Uterus (tissue), 4 donors: ENCODE data around the gene OS9. TPM values are rescaled to one million over a fixed set of nuclear protein-coding genes. Genes with fewer than 3 reads are reported as not detected.
"Not testable (repeated sequence)": the region's sequence is repeated elsewhere in the genome, so short reads cannot be mapped to it uniquely, and the experiment has no call there.

ENCODE experiments used
- DNase-seq, 2 donors: peaks; one replicate each; pipeline ENCODE4 v3.0.0-alpha.2; 2019 to 2020
- H3K27ac ChIP-seq, 2 donors: fragments of 200-600 bp; sonication (generic); 1 replicate in 1 of 2; 2 replicates in 1 of 2; pipeline ENCODE4 v1.5.1; 2016 to 2018
- H3K27me3 ChIP-seq, 2 donors: fragments of 200-600 bp; sonication (generic); one replicate each; pipeline ENCODE4 v1.5.1; 2018 to 2019; ENCODE audit warnings: control low read depth in 1 of 2
- H3K36me3 ChIP-seq, 2 donors: fragments of 200-600 bp; sonication (generic); one replicate each; pipeline ENCODE4 v1.5.1; 2019; ENCODE audit warnings: control low read depth in 1 of 2
- H3K4me1 ChIP-seq, 2 donors: fragments of 200-600 bp; sonication (generic); one replicate each; pipeline ENCODE4 v1.5.1; 2018 to 2019; ENCODE audit warnings: control low read depth in 1 of 2
- H3K4me3 ChIP-seq, 2 donors: fragments of 200-600 bp; sonication (generic); 1 replicate in 1 of 2; 2 replicates in 1 of 2; pipeline ENCODE4 v1.5.1; 2018 to 2019; ENCODE audit warnings: mild to moderate bottlenecking in 1 of 2
- H3K9me3 ChIP-seq, 2 donors: fragments of 200-600 bp; sonication (generic); one replicate each; pipeline ENCODE4 v1.5.1; 2019; ENCODE audit warnings: control low read depth in 1 of 2
- POLR2A ChIP-seq, 2 donors: fragments of 450-650 bp; IDR thresholded peaks; one replicate each; pipeline ENCODE4 v1.6.1; 2016; ENCODE audit warnings: antibody characterized with exemption in 2 of 2, mild to moderate bottlenecking in 1 of 2, moderate library complexity in 1 of 2
- intact Hi-C: fragments of 100-400 bp; cut with DNase I; formaldehyde crosslinking; loops from one replicate; pipeline ENCODE4 v1.15.1; 2023; ENCODE audit warnings: low total_unique reads
- total RNA-seq, 4 donors: library from RNA; depleted of rRNA in 3 of 4; stranded (reverse); fragments of >200 nt in 3 of 4; gene quantifications; one replicate each; pipeline versions ENCODE4 v1.1.0 to v1.2.4, GENCODE V29; 2014 to 2023
- TF ChIP-seq, protein P1 (sequence below), 4 experiments: fragments of 200-600 bp in 2 of 4; fragments of 450-650 bp in 2 of 4; sonication (generic) in 2 of 4; IDR thresholded peaks; one replicate each; pipeline ENCODE4 v1.5.1; 2016 to 2019; ENCODE audit warnings: antibody characterized with exemption in 4 of 4, mild to moderate bottlenecking in 2 of 4, moderate library complexity in 1 of 4
- donor health status: DM: yes; HTN: yes; CAD: no.

The OS9 gene
- total RNA-seq, 4 donors from 2014 or later = 189 to 339 (median 252) TPM

DNA sequence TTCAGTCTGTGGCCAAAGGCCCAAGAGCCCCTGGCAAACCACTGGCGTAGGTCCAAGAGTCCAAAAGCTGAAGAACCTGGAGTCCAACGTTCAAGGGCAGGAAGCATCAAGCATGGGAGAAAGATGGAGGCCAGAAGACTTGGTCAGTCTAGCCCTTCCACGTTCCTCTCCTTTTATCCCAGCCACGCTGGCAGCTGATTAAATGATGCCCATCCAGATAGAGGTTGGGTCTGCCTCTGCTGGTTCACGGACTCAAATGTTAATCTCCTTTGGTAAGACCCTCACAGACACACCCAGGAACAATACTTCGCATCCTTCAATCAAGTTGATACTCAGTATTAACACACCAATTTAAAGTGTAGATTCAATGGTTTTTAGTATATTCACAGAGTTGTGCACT lies 21.1 kb upstream of the OS9 start:
- DNase-seq = no peak
- H3K9me3 ChIP-seq = no peaks in the 10 kb centered on the region
- H3K27me3 ChIP-seq = no peaks in the 10 kb centered on the region
- no peak overlapping the region for H3K27ac ChIP-seq
- H3K36me3 ChIP-seq = no peaks in the 10 kb centered on the region
- intact Hi-C loops = no loop called here
- no peak for TF ChIP-seq POLR2A (IDR thresholded peaks at IDR 0.05)
- TF ChIP-seq, protein P1, sequence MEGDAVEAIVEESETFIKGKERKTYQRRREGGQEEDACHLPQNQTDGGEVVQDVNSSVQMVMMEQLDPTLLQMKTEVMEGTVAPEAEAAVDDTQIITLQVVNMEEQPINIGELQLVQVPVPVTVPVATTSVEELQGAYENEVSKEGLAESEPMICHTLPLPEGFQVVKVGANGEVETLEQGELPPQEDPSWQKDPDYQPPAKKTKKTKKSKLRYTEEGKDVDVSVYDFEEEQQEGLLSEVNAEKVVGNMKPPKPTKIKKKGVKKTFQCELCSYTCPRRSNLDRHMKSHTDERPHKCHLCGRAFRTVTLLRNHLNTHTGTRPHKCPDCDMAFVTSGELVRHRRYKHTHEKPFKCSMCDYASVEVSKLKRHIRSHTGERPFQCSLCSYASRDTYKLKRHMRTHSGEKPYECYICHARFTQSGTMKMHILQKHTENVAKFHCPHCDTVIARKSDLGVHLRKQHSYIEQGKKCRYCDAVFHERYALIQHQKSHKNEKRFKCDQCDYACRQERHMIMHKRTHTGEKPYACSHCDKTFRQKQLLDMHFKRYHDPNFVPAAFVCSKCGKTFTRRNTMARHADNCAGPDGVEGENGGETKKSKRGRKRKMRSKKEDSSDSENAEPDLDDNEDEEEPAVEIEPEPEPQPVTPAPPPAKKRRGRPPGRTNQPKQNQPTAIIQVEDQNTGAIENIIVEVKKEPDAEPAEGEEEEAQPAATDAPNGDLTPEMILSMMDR (IDR thresholded peaks at IDR 0.05) = no peak
- H3K4me3 ChIP-seq = no peak overlapping the region
- H3K4me1 ChIP-seq = no peaks in the 10 kb centered on the region

DNA sequence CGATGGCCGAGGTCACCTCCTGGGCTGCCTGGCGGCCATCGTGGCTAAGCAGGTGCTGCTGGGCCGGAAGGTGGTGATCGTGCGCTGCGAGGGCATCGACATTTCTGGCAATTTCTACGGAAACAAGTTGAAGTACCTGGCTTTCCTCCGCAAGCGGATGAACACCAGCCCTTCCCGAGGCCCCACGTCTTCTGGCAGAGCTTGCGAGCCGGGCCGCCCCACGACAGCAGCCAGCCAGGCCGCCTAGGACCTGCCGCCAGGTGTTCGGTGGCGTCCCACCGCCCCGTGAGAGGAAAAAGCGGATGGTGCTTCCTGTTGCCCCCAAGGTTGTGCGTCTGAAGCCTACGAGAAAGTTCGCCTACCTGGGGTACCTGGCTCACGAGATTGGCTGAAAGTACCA lies 19.2 kb upstream of the OS9 start:
- Histone ChIP-seq H3K27ac (no peak overlapping the region), H3K4me3 (no peak overlapping the region), H3K27me3 (no peaks in the 10 kb centered on the region), H3K4me1 (no peaks in the 10 kb centered on the region), H3K9me3 (no peaks in the 10 kb centered on the region), H3K36me3 (no peaks in the 10 kb centered on the region)
- intact Hi-C loops = no loop called here
- TF ChIP-seq, protein P1 (IDR thresholded peaks at IDR 0.05) = no peak
- no peak for TF ChIP-seq POLR2A (IDR thresholded peaks at IDR 0.05)
- no peak for DNase-seq

DNA sequence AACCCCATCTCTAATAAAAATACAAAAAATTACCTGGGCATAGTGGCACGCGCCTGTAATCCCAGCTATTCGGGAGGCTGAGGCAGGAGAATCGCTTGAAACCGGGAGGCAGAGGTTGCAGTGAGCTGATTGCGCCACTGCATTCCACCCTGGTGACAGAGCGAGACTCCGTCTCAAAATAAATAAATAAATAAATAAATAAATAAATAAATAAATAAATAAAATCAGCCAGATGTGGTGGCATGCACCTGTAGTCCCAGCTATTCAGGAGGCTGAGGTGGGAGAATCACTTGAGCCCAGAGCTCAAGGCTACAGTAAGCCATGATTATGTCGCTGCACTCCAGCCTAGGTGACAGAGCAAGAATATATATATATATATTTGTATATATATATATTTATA lies 16.0 kb upstream of the OS9 start:
- H3K27ac ChIP-seq, H3K27me3 ChIP-seq, intact Hi-C loops, H3K36me3 ChIP-seq, H3K9me3 ChIP-seq, H3K4me3 ChIP-seq, DNase-seq, H3K4me1 ChIP-seq: not testable (repeated sequence)

DNA sequence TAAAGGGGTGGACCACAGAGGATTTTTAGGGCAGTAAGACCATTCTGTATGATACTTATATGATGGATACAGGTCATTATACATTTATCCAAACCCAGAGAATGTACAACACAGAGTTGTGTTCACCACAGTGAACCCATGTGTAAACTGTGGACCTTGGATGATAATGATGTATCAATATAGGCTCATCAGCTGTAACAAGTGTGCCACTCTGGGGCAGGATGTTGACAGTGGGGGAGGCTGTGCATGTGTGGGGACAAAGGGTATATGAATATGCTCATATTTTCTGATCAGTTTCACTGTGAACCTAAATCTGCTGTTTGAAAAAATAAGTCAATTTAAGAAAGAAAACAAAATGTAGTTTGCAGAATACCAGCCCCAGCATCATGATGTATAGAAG lies 14.2 kb upstream of the OS9 start:
- Histone ChIP-seq H3K36me3 (no peaks in the 10 kb centered on the region), H3K27ac (no peak overlapping the region), H3K4me1 (no peaks in the 10 kb centered on the region), H3K27me3 (no peaks in the 10 kb centered on the region), H3K9me3 (no peaks in the 10 kb centered on the region), H3K4me3 (no peak overlapping the region)
- TF ChIP-seq POLR2A (IDR thresholded peaks at IDR 0.05) = no peak
- TF ChIP-seq, protein P1 (IDR thresholded peaks at IDR 0.05) = no peak
- intact Hi-C loops = no loop called here
- no peak for DNase-seq

DNA sequence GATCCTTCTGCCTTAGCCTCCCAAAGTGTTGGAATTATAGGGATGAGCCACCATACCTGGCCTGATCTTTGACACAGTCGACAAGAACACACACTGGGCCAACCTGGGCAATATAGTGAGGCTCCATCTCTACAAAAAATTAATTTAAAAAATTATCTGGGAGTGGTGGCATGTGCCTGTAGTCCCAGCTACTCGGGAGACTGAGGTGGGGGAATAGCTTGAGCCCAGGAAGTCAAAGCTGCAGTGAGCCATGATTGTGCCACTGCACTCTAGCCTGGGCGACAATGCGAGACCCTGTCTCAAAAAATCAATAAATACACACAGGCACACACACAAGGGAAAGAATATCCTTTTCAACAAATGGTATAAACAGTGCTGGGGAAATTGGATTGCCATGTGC lies 6.1 kb upstream of the OS9 start:
- H3K4me1 ChIP-seq = no peaks in the 10 kb centered on the region

More for the DNA sequence above, 6.1 kb upstream of the OS9 start:
- Histone ChIP-seq H3K36me3 (no peaks in the 10 kb centered on the region), H3K27me3 (peaks cover 0 to 8% of the 10 kb centered on the region in 2 donors), H3K9me3 (no peaks in the 10 kb centered on the region), H3K4me3 (no peak overlapping the region), H3K27ac (no peak overlapping the region)
- no peak for DNase-seq
- TF ChIP-seq POLR2A (IDR thresholded peaks at IDR 0.05) = no peak
- TF ChIP-seq, protein P1 (IDR thresholded peaks at IDR 0.05) = no peak
- intact Hi-C loops = no loop called here
